ENCODE measurements around the gene C1RL.

The C1RL gene

DNA sequence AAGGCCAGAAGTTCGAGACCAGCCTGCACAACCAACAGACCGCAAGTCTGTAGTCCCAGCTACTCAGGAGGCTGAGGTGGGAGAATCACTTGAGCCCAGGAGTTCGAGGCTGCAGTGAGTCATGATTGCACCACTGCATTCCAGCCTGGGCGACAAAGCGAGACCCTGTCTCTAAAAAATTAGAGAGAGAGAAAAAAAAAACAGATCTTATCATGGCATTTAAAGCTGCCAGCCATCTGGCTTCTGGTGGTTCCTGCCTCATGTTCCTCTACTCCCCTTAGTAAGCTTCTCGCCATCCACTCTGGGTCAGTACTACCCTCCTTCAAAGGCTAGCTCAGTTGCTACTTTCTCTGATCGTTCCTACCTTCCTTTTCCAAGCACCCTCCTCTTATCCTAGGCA lies 37.2 kb upstream of the C1RL start:
- Histone ChIP-seq H3K4me1 (ENCODE audit: control insufficient read depth, insufficient read depth, low read length) (no peaks in the 10 kb centered on the region), H3K27ac (ENCODE audit: low read depth, low read length) (no peak overlapping the region), H3K36me3 (ENCODE audit: control insufficient read depth, insufficient read depth, low read length) (peaks cover 12% of the 10 kb centered on the region)

DNA sequence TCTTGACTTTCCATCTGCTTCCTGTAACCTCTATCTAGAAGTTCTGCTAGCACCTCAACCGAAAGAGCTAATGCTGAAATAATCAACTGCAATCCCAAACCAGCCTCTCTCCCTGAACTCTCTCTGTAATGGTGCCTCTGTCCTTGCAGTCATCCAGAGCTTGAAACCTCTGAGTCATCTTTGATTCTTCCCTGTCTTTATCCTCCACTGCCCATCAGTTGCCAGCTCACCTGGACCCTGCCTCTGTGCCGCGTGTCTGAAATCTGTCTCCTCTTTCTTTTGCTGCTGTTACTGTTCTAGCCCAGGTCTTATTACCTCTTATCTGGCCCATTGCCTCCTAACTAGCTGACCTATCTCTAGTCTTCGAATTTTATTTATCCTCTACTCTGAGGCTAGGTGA lies 36.7 kb upstream of the C1RL start:
- Histone ChIP-seq H3K36me3 (ENCODE audit: control insufficient read depth, insufficient read depth, low read length) (peaks cover 11% of the 10 kb centered on the region), H3K27me3 (ENCODE audit: control insufficient read depth, insufficient read depth, low read length) (no peaks in the 10 kb centered on the region)

More for the DNA sequence above, 37.2 kb upstream of the C1RL start:
- Histone ChIP-seq H3K4me3 (ENCODE audit: low read length) (no peak overlapping the region), H3K9ac (ENCODE audit: low read length) (no peak overlapping the region), H3K27me3 (ENCODE audit: control insufficient read depth, insufficient read depth, low read length) (no peaks in the 10 kb centered on the region)

GRCh38 chr12:7144414-7145120 lies 35.6 kb upstream of the C1RL start:
- Histone ChIP-seq H3K9ac (ENCODE audit: low read length) (no peak overlapping the region), H3K4me1 (ENCODE audit: control insufficient read depth, insufficient read depth, low read length) (no peaks in the 10 kb centered on the region), H3K27ac (ENCODE audit: low read depth, low read length) (no peak overlapping the region), H3K36me3 (ENCODE audit: control insufficient read depth, insufficient read depth, low read length) (peaks cover 10% of the 10 kb centered on the region), H3K27me3 (ENCODE audit: control insufficient read depth, insufficient read depth, low read length) (no peaks in the 10 kb centered on the region), H3K4me3 (ENCODE audit: low read length) (no peak overlapping the region)

More for the DNA sequence above, 36.7 kb upstream of the C1RL start:
- H3K4me3 ChIP-seq (ENCODE audit: low read length) = no peak overlapping the region
- H3K27ac ChIP-seq (ENCODE audit: low read depth, low read length) = no peak overlapping the region
- H3K9ac ChIP-seq (ENCODE audit: low read length) = no peak overlapping the region
- H3K4me1 ChIP-seq (ENCODE audit: control insufficient read depth, insufficient read depth, low read length) = no peaks in the 10 kb centered on the region

DNA sequence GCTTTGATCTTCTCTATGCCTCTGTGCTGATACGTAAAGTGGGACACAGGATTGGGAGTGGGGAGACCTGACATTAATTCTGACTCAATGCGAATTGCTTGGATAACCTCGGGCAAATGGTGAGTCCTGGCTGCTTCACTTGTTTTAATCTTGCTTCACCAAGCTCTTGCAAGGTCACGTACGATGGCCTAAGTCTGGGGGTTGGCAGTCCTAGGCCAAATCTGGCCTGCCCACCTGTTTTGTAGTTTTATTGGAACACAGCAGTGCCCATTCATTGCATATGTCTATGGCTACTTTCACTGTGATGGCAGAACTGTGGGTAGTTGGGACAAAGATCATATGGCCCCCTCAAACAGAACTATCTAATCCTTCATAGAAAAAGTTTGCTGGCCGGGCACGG lies 34.5 kb upstream of the C1RL start:
- Histone ChIP-seq H3K36me3 (ENCODE audit: control insufficient read depth, insufficient read depth, low read length) (peaks cover 2% of the 10 kb centered on the region), H3K4me3 (ENCODE audit: low read length) (no peak overlapping the region), H3K4me1 (ENCODE audit: control insufficient read depth, insufficient read depth, low read length) (no peaks in the 10 kb centered on the region), H3K9ac (ENCODE audit: low read length) (no peak overlapping the region), H3K27ac (ENCODE audit: low read depth, low read length) (no peak overlapping the region), H3K27me3 (ENCODE audit: control insufficient read depth, insufficient read depth, low read length) (no peaks in the 10 kb centered on the region)

- H3K4me3 ChIP-seq (ENCODE audit: low read length) = no peak overlapping the region
- H3K36me3 ChIP-seq (ENCODE audit: control insufficient read depth, insufficient read depth, low read length) = peaks cover 2% of the 10 kb centered on the region
- no peaks in the 10 kb centered on the region for H3K27me3 ChIP-seq (ENCODE audit: control insufficient read depth, insufficient read depth, low read length)
- no peak overlapping the region for H3K9ac ChIP-seq (ENCODE audit: low read length)
- H3K27ac ChIP-seq (ENCODE audit: low read depth, low read length) = no peak overlapping the region
- no peaks in the 10 kb centered on the region for H3K4me1 ChIP-seq (ENCODE audit: control insufficient read depth, insufficient read depth, low read length)
These were observed 33.9 kb upstream of the C1RL start for GRCh38 chr12:7142809-7143465.

GRCh38 chr12:7142056-7142644 lies 33.1 kb upstream of the C1RL start:
- Histone ChIP-seq H3K27ac (ENCODE audit: low read depth, low read length) (no peak overlapping the region), H3K27me3 (ENCODE audit: control insufficient read depth, insufficient read depth, low read length) (no peaks in the 10 kb centered on the region), H3K4me3 (ENCODE audit: low read length) (no peak overlapping the region), H3K36me3 (ENCODE audit: control insufficient read depth, insufficient read depth, low read length) (peaks cover 2% of the 10 kb centered on the region), H3K4me1 (ENCODE audit: control insufficient read depth, insufficient read depth, low read length) (no peaks in the 10 kb centered on the region), H3K9ac (ENCODE audit: low read length) (no peak overlapping the region)

DNA sequence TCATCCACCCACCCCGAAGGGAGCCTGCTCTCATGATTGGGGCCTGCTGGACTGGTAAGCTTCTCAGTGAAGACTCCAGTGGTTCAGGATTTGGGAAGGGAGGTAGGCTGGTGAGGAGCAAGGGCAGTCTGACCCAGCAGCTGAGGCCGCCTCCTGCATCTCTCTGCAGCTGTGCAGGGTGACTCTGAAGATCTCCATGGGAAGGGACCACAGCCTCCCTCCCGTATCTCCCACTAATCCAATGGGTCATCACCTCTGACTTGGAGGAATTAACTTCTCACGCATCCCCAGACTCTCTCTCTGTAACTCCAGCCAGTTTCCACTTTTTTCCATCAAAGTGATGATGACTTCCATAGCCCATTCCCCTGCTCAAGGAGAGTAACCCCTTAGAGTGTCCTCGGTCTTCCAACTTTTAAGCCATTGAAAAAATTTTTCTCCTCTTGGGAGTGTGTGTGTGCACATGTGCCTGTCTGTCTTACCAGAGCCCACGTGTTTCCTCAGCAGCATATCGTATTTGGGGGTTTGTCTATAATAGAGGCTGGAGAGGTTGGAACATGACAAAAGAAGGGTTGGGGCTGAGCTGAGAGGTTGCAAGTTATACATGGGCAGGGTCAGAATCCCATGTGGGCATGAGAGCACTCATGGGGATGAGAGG lies 32.5 kb upstream of the C1RL start:
- Histone ChIP-seq H3K9ac (ENCODE audit: low read length) (no peak overlapping the region), H3K4me3 (ENCODE audit: low read length) (no peak overlapping the region), H3K27ac (ENCODE audit: low read depth, low read length) (no peak overlapping the region), H3K27me3 (ENCODE audit: control insufficient read depth, insufficient read depth, low read length) (no peaks in the 10 kb centered on the region), H3K36me3 (ENCODE audit: control insufficient read depth, insufficient read depth, low read length) (peaks cover 5% of the 10 kb centered on the region), H3K4me1 (ENCODE audit: control insufficient read depth, insufficient read depth, low read length) (no peaks in the 10 kb centered on the region)

DNA sequence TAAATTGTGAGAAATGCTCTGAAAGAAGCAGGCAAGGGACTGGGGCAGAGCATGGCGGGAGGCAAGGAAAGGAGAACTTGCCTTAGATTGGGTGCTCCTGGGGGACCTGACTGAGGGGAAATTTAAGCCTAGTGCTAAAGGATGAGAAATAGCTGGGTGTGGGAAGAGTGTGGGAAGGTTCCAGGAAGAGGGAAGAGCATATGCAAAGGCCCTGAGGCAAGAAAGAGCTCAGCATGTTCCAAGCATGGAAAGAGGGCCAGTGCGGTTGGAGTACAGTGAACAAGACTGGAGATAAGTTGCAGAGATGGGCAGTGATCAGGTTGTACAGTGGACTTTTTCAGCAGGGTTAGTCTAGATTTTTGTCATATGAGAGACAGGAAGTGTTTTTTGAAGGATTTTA lies 30.2 kb upstream of the C1RL start:
- Histone ChIP-seq H3K9ac (ENCODE audit: low read length) (no peak overlapping the region), H3K36me3 (ENCODE audit: control insufficient read depth, insufficient read depth, low read length) (peaks cover 5% of the 10 kb centered on the region), H3K27me3 (ENCODE audit: control insufficient read depth, insufficient read depth, low read length) (no peaks in the 10 kb centered on the region), H3K27ac (ENCODE audit: low read depth, low read length) (no peak overlapping the region), H3K4me1 (ENCODE audit: control insufficient read depth, insufficient read depth, low read length) (no peaks in the 10 kb centered on the region), H3K4me3 (ENCODE audit: low read length) (no peak overlapping the region)

DNA sequence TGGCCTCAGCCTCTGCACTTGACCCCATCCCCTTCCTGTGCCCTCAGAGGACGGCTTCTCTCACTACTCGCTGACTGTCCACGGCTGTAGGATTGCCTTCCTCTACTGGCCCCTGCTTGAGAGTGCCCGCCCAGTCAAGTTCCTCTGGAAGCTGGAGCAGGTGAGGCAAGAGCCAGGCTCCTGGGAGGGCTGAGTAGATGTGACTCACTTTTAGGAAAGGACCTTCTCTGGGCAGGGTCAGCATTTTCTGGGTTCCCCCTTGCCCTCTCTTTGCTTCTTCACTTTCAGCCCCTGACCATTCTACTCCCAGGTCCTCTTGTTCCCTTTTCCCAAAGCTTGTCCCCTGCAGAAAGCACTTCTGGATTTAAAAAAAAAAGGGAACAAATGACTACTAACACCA lies 28.9 kb upstream of the C1RL start:
- Histone ChIP-seq H3K27ac (ENCODE audit: low read depth, low read length) (no peak overlapping the region), H3K4me3 (ENCODE audit: low read length) (no peak overlapping the region), H3K27me3 (ENCODE audit: control insufficient read depth, insufficient read depth, low read length) (no peaks in the 10 kb centered on the region), H3K9ac (ENCODE audit: low read length) (no peak overlapping the region), H3K36me3 (ENCODE audit: control insufficient read depth, insufficient read depth, low read length) (peaks cover 5% of the 10 kb centered on the region), H3K4me1 (ENCODE audit: control insufficient read depth, insufficient read depth, low read length) (no peaks in the 10 kb centered on the region)

DNA sequence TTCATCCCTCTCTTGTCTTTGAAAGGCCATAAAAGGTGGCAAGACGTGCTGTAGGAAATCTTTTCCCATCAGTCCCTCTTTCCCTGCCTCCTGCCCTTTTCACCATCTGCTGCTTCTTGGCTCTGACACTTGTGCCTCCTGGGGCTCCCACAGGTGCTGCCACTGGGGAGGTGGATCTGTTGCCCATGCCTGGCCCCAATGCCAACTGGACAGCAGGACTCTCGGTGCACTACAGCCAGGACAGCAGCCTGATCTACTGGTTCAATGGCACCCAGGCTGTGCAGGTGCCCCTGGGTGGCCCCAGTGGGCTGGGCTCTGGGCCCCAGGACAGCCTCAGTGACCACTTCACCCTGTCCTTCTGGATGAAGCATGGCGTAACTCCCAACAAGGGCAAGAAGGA lies 27.7 kb upstream of the C1RL start:
- H3K4me3 ChIP-seq (ENCODE audit: low read length) = no peak overlapping the region
- H3K4me1 ChIP-seq (ENCODE audit: control insufficient read depth, insufficient read depth, low read length) = no peaks in the 10 kb centered on the region
- no peak overlapping the region for H3K27ac ChIP-seq (ENCODE audit: low read depth, low read length)
- no peak overlapping the region for H3K9ac ChIP-seq (ENCODE audit: low read length)
- H3K27me3 ChIP-seq (ENCODE audit: control insufficient read depth, insufficient read depth, low read length) = no peaks in the 10 kb centered on the region
- peaks cover 5% of the 10 kb centered on the region for H3K36me3 ChIP-seq (ENCODE audit: control insufficient read depth, insufficient read depth, low read length)

GRCh38 chr12:7136071-7136470 lies 27.1 kb upstream of the C1RL start:
- Histone ChIP-seq H3K36me3 (ENCODE audit: control insufficient read depth, insufficient read depth, low read length) (peaks cover 2% of the 10 kb centered on the region), H3K27me3 (ENCODE audit: control insufficient read depth, insufficient read depth, low read length) (no peaks in the 10 kb centered on the region), H3K4me1 (ENCODE audit: control insufficient read depth, insufficient read depth, low read length) (no peaks in the 10 kb centered on the region), H3K4me3 (ENCODE audit: low read length) (no peak overlapping the region), H3K27ac (ENCODE audit: low read depth, low read length) (no peak overlapping the region), H3K9ac (ENCODE audit: low read length) (no peak overlapping the region)

- no peak overlapping the region for H3K9ac ChIP-seq (ENCODE audit: low read length)
- peaks cover under 1% of the 10 kb centered on the region for H3K4me1 ChIP-seq (ENCODE audit: control insufficient read depth, insufficient read depth, low read length)
- H3K36me3 ChIP-seq (ENCODE audit: control insufficient read depth, insufficient read depth, low read length) = peaks cover 2% of the 10 kb centered on the region
- no peak overlapping the region for H3K4me3 ChIP-seq (ENCODE audit: low read length)
- no peak overlapping the region for H3K27ac ChIP-seq (ENCODE audit: low read depth, low read length)
- no peaks in the 10 kb centered on the region for H3K27me3 ChIP-seq (ENCODE audit: control insufficient read depth, insufficient read depth, low read length)
These were observed 25.6 kb upstream of the C1RL start for GRCh38 chr12:7134396-7135166.
